Endothelial cell of umbilical vein (primary cell): Measurements from ENCODE around the gene KCNE4. TPM values are rescaled to one million over a fixed set of nuclear protein-coding genes. Genes with fewer than 3 reads are reported as not detected.

Source experiments
- BruUV-seq: library from RNA; stranded (reverse); fragments of 400-500 nt; replicated peaks from 2 replicates; lab custom pipeline; 2021; lab: Mats Ljungman, UMichigan
- CTCF ChIA-PET: fragments of 300-600, 350-600 bp; sonication (Branson Sonifier 250); formaldehyde crosslinking; loops from one replicate; lab custom pipeline; 2021; ENCODE audit warnings: antibody characterized with exemption, inconsistent platforms; lab: Charles Lee
- POLR2A ChIA-PET: fragments of 300-600, 350-600 bp; sonication (Branson Sonifier 250); formaldehyde crosslinking; loops from one replicate; lab custom pipeline; 2021; ENCODE audit warnings: antibody characterized with exemption, inconsistent platforms; lab: Charles Lee
- DNase-seq: peaks from one replicate; pipeline ENCODE4 v3.0.0-alpha.2; 2011; ENCODE audit warnings: low read depth, low spot score
- FAIRE-seq: peaks from 2 replicates; lab custom pipeline; 2011; peaks lifted over from hg19 to GRCh38; lab: Jason Lieb, UNC
- H2AFZ ChIP-seq: 2 replicates; pipeline ENCODE4 v1.6.0; 2012; ENCODE audit warnings: low read depth, low read length, control low read depth, inconsistent platforms
- H3K27ac ChIP-seq: 2 replicates; pipeline ENCODE4 v1.5.1; 2011; ENCODE audit warnings: low read depth, mild to moderate bottlenecking, control low read depth, low read length, moderate library complexity; ENCODE audit not compliant: insufficient read depth
- H3K27me3 ChIP-seq, 2 experiments: 2 replicates each; pipeline versions ENCODE4 v1.6.0 to v1.6.1; 2011; ENCODE audit warnings: low read length in 2 of 2, mixed read lengths in 1 of 2; ENCODE audit not compliant: control insufficient read depth in 2 of 2, insufficient read depth in 2 of 2
- H3K36me3 ChIP-seq, 2 experiments: 2 replicates in 1 of 2; 3 replicates in 1 of 2; pipeline ENCODE4 v1.5.1; 2011; ENCODE audit warnings: low read length in 2 of 2, mild to moderate bottlenecking in 1 of 2, moderate library complexity in 1 of 2; ENCODE audit not compliant: control insufficient read depth in 2 of 2, insufficient read depth in 2 of 2; ENCODE audit errors: extremely low read depth in 1 of 2
- H3K4me1 ChIP-seq: 3 replicates; pipeline ENCODE4 v1.5.1; 2011; ENCODE audit warnings: mild to moderate bottlenecking, low read length; ENCODE audit not compliant: control insufficient read depth, insufficient read depth; ENCODE audit errors: extremely low read depth
- H3K4me2 ChIP-seq: 2 replicates; pipeline ENCODE4 v1.6.1; 2011; ENCODE audit warnings: low read length, control low read depth, mixed read lengths; ENCODE audit not compliant: insufficient read depth
- H3K4me3 ChIP-seq, 3 experiments: fragments of 200-600 bp in 1 of 3; sonication (generic), shearing (Covaris generic) in 1 of 3; replicated peaks in 1 of 3; 2 replicates each; pipeline ENCODE4 v1.5.1; 2011 to 2016; ENCODE audit warnings: control low read depth in 3 of 3, low read length in 3 of 3, mild to moderate bottlenecking in 2 of 3, inconsistent platforms in 1 of 3, low read depth in 1 of 3, moderate library complexity in 1 of 3; ENCODE audit not compliant: insufficient read depth in 1 of 3
- H3K79me2 ChIP-seq: 2 replicates; pipeline ENCODE4 v1.6.0; 2012; ENCODE audit warnings: low read length, inconsistent platforms; ENCODE audit not compliant: control insufficient read depth, insufficient read depth
- H3K9ac ChIP-seq: replicated peaks from 2 replicates; pipeline ENCODE3; 2011; ENCODE audit warnings: low read length, control low read depth; ENCODE audit not compliant: insufficient read depth; ENCODE audit errors: extremely low read depth
- H3K9me1 ChIP-seq: replicated peaks from 3 replicates; pipeline ENCODE4 v1.6.0; 2011; ENCODE audit warnings: mild to moderate bottlenecking, low read length; ENCODE audit not compliant: control insufficient read depth, insufficient read depth; ENCODE audit errors: extremely low read depth
- H3K9me3 ChIP-seq: replicated peaks from 2 replicates; pipeline ENCODE4 v1.5.1; 2012; ENCODE audit warnings: low read length, inconsistent platforms; ENCODE audit not compliant: control insufficient read depth, insufficient read depth
- H4K20me1 ChIP-seq: replicated peaks from 2 replicates; pipeline ENCODE3; 2011; ENCODE audit warnings: mild to moderate bottlenecking, low read length; ENCODE audit not compliant: control insufficient read depth, insufficient read depth; ENCODE audit errors: extremely low read depth
- FOS ChIP-seq: IDR thresholded peaks from 2 replicates; pipeline ENCODE4 v1.6.1; 2011; ENCODE audit warnings: mild to moderate bottlenecking, low read length, moderate library complexity, borderline replicate concordance; ENCODE audit not compliant: insufficient read depth
- GATA2 ChIP-seq: IDR thresholded peaks from 2 replicates; pipeline ENCODE4 v1.7.0; 2011; ENCODE audit warnings: low read depth, mild to moderate bottlenecking, moderate library complexity, mixed read lengths, low read length; ENCODE audit not compliant: insufficient read length, insufficient read depth
- JUN ChIP-seq: IDR thresholded peaks from 2 replicates; pipeline ENCODE4 v1.6.1; 2011; ENCODE audit warnings: borderline replicate concordance, low read depth; ENCODE audit not compliant: insufficient read length, insufficient read depth
- MAX ChIP-seq: IDR thresholded peaks from 2 replicates; pipeline ENCODE4 v1.6.1; 2011; ENCODE audit not compliant: insufficient read depth, insufficient read length
- MYC ChIP-seq: IDR thresholded peaks from one replicate; pipeline ENCODE4 v1.6.1; 2011; ENCODE audit warnings: mild to moderate bottlenecking, low read depth, low read length
- POLR2A ChIP-seq: IDR thresholded peaks from 2 replicates; pipeline ENCODE4 v1.6.1; 2012; ENCODE audit warnings: low read depth, mild to moderate bottlenecking, control low read depth, low read length
- POLR2AphosphoS5 ChIP-seq: IDR thresholded peaks from 2 replicates; pipeline ENCODE4 v1.6.1; 2012; ENCODE audit warnings: low read depth, mild to moderate bottlenecking, control low read depth, low read length, moderate library complexity; ENCODE audit not compliant: insufficient read depth
- dilution Hi-C: fragments of 300-500 bp; cut with MboI; formaldehyde crosslinking; loops from one replicate; pipeline ENCODE4 v1.15.0; 2019; ENCODE audit warnings: low sequenced_read_pairs; ENCODE audit not compliant: extremely low pct_ligation_motif_present
- intact Hi-C: fragments of 100-400 bp; cut with micrococcal nuclease; formaldehyde crosslinking; loops from one replicate; pipeline ENCODE4 v1.10.0; 2022
- polyA plus RNA-seq, 4 experiments: library from polyadenylated mRNA; depleted of rRNA in 3 of 4; stranded (reverse) in 3 of 4; unstranded in 1 of 4; fragments of >200 nt; gene quantifications; 2 replicates each; pipeline versions ENCODE4 v1.2.1 to v1.2.3, GENCODE V29; 2011 to 2012; ENCODE audit warnings: missing spikeins in 1 of 4
- total RNA-seq: library from RNA; stranded (reverse); gene quantifications from 2 replicates; pipeline ENCODE4 v1.2.3, GENCODE V29; 2021
- TF ChIP-seq, protein P1 (sequence below), 2 donors: IDR thresholded peaks; 1 replicate in 1 of 2; 2 replicates in 1 of 2; pipeline ENCODE4 v1.5.1; 2011; ENCODE audit warnings: low read length in 2 of 2, mild to moderate bottlenecking in 2 of 2, moderate library complexity in 2 of 2, control low read depth in 1 of 2, inconsistent platforms in 1 of 2, low read depth in 1 of 2; ENCODE audit not compliant: insufficient read depth in 1 of 2; ENCODE audit errors: extremely low read depth in 1 of 2

The KCNE4 gene
- total and polyA plus RNA-seq, 2 donors (not counting 3 experiments of a cell fraction or from before 2014, with no cell fraction given) = 0.01 TPM; not detected in 1

DNA sequence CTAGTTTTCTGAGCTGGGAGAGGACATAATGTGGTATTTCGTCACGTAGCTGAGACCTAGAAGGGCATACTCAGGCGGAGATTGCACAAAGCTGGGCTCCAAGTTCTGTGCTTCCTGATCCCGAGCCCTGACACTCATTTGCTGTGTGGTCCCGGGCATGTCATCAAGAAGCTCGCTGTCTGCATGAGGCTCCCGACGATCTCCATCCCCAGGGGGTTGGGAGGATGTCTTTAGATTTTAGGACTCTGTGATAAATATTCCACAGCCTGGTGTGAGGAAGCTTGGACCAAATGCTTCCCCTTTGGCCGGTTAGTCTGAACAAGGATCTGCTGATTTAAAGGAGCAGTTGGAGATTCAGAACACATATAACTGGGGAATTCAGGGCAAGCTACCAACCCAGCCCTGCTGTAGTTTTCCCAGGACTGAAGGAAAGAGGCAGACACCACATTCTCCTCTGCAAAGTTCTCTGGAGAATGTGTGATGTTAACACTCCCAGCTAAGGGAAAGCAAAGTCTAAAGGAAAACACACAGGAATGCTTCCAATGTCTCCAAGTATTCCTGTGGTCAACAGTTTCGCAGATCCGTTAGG is 2.3 kb downstream of the KCNE4 start:
- no peak overlapping the region for H3K9ac ChIP-seq
- no peaks in the 10 kb centered on the region for H3K79me2 ChIP-seq
- CTCF ChIA-PET = interaction anchor here (1.2 kb wide), 2 partner anchors 9 to 17 kb away, joined by 3 to 4 read pairs; no protein-coding TSS in a partner anchor
- no peaks in the 10 kb centered on the region for H3K9me1 ChIP-seq
- no peaks in the 10 kb centered on the region for H3K4me1 ChIP-seq
- H3K36me3 ChIP-seq = no peaks in the 10 kb centered on the region
- FAIRE-seq (no peak), DNase-seq (no peak)
- H3K27ac ChIP-seq = no peak overlapping the region
- H2AFZ ChIP-seq = no peak overlapping the region
- peaks cover 7 to 10% of the 10 kb centered on the region in 2 experiments for H3K27me3 ChIP-seq
- POLR2A ChIA-PET = no interaction called here
- no peak overlapping the region for H3K4me3 ChIP-seq
- TF ChIP-seq, protein P1, sequence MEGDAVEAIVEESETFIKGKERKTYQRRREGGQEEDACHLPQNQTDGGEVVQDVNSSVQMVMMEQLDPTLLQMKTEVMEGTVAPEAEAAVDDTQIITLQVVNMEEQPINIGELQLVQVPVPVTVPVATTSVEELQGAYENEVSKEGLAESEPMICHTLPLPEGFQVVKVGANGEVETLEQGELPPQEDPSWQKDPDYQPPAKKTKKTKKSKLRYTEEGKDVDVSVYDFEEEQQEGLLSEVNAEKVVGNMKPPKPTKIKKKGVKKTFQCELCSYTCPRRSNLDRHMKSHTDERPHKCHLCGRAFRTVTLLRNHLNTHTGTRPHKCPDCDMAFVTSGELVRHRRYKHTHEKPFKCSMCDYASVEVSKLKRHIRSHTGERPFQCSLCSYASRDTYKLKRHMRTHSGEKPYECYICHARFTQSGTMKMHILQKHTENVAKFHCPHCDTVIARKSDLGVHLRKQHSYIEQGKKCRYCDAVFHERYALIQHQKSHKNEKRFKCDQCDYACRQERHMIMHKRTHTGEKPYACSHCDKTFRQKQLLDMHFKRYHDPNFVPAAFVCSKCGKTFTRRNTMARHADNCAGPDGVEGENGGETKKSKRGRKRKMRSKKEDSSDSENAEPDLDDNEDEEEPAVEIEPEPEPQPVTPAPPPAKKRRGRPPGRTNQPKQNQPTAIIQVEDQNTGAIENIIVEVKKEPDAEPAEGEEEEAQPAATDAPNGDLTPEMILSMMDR (IDR thresholded peaks at IDR 0.05; ENCODE audit: extremely low read depth in 1 of 2, insufficient read depth in 1 of 2, low read depth in 1 of 2, low read length in 2 of 2) = no peak
- no peak for TF ChIP-seq POLR2AphosphoS5
- TF ChIP-seq MAX = no peak
- no peak for TF ChIP-seq MYC
- no peak for TF ChIP-seq GATA2
- TF ChIP-seq POLR2A = no peak
- TF ChIP-seq FOS = no peak
- TF ChIP-seq JUN = no peak
- H4K20me1 ChIP-seq = no peaks in the 10 kb centered on the region
- no peak overlapping the region for H3K4me2 ChIP-seq
- intact Hi-C loops = no loop called here
- H3K9me3 ChIP-seq = no peaks in the 10 kb centered on the region
- dilution Hi-C loops = no loop called here
- BruUV-seq = no TSS peak
